ENCODE results near the gene DNAJC1.

The DNAJC1 gene

GRCh38 chr10:21831986-21832820 is 171.3 kb downstream of the DNAJC1 start:
- TF ChIP-seq REST (IDR thresholded peaks at IDR 0.05; ENCODE audit: insufficient read depth in 1 of 2, low read depth in 2 of 2, low read length in 2 of 2) (no peak), POLR2AphosphoS5 (IDR thresholded peaks at IDR 0.05; ENCODE audit: low read depth, low read length) (no peak)

- TF ChIP-seq FOXP2 (optimal IDR thresholded peaks at IDR 0.05; ENCODE audit: borderline replicate concordance, extremely low read depth, extremely low read length, insufficient read depth) = no peak
- no peak for TF ChIP-seq REST (IDR thresholded peaks at IDR 0.05; ENCODE audit: insufficient read depth in 1 of 2, low read depth in 2 of 2, low read length in 2 of 2)
- TF ChIP-seq TAF1 (IDR thresholded peaks at IDR 0.05; ENCODE audit: borderline replicate concordance, insufficient read depth, low read length) = no peak
- no peak for TF ChIP-seq POLR2AphosphoS5 (IDR thresholded peaks at IDR 0.05; ENCODE audit: low read depth, low read length)
- no peak for TF ChIP-seq SIN3A (IDR thresholded peaks at IDR 0.05; ENCODE audit: borderline replicate concordance, insufficient read depth, low read length)
These were observed 173.5 kb downstream of the DNAJC1 start for GRCh38 chr10:21830037-21830436.

GRCh38 chr10:21827308-21827707 is 176.2 kb downstream of the DNAJC1 start:
- TF ChIP-seq POLR2AphosphoS5 (IDR thresholded peaks at IDR 0.05; ENCODE audit: low read depth, low read length) (no peak), REST (IDR thresholded peaks at IDR 0.05; ENCODE audit: insufficient read depth in 1 of 2, low read depth in 2 of 2, low read length in 2 of 2) (no peak), FOXP2 (optimal IDR thresholded peaks at IDR 0.05; ENCODE audit: borderline replicate concordance, extremely low read depth, extremely low read length, insufficient read depth) (no peak), TAF1 (IDR thresholded peaks at IDR 0.05; ENCODE audit: borderline replicate concordance, insufficient read depth, low read length) (no peak), SIN3A (IDR thresholded peaks at IDR 0.05; ENCODE audit: borderline replicate concordance, insufficient read depth, low read length) (no peak)

GRCh38 chr10:21826725-21827124 is 176.8 kb downstream of the DNAJC1 start:
- TF ChIP-seq REST (IDR thresholded peaks at IDR 0.05; ENCODE audit: insufficient read depth in 1 of 2, low read depth in 2 of 2, low read length in 2 of 2) = no peak

- TF ChIP-seq SIN3A (IDR thresholded peaks at IDR 0.05; ENCODE audit: borderline replicate concordance, insufficient read depth, low read length) (no peak), FOXP2 (optimal IDR thresholded peaks at IDR 0.05; ENCODE audit: borderline replicate concordance, extremely low read depth, extremely low read length, insufficient read depth) (no peak), REST (IDR thresholded peaks at IDR 0.05; ENCODE audit: insufficient read depth in 1 of 2, low read depth in 2 of 2, low read length in 2 of 2) (no peak), POLR2AphosphoS5 (IDR thresholded peaks at IDR 0.05; ENCODE audit: low read depth, low read length) (no peak), TAF1 (IDR thresholded peaks at IDR 0.05; ENCODE audit: borderline replicate concordance, insufficient read depth, low read length) (no peak)
These were observed 178.2 kb downstream of the DNAJC1 start for GRCh38 chr10:21825345-21825744.

Data from PFSK-1 (cell line).